ENCODE measurements around the gene TP53. TPM values are rescaled to one million over a fixed set of nuclear protein-coding genes. Genes with fewer than 3 reads are reported as not detected.
"Not testable (repeated sequence)": the region's sequence is repeated elsewhere in the genome, so short reads cannot be mapped to it uniquely, and the experiment has no call there.

Gene TP53
- total RNA-seq, 4 donors from 2014 or later, result 27.9 to 49.7 (median 31.7) TPM

DNA sequence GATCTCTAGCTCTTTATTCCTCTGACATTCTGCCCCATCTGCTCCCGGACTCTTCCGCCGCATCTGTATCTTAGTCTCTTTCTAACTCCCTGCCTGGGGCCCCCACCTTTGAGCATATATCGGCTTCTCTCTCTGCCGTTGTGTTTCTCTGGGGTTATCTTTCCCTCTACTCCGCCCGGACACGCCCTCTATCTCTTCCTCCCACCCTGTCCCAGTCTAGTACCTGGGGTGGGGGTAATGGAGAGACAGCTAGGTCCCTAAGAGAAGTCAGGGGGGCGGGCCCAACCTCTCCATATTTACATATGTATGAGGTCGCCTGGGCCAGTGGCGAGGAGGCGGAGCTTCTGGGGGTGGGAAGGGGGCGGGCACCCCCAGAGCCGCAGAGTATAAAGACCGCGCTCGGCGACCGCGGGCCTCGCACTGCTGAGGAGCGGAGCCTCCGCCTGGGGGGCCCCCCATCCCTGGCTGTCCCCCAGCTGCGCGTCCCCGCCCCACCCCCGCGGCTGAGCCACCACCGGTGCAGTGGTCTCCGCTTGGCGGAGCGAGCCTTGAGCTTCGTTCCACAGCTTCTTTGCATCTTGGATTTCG, 36.7 kb downstream of the TP53 start, which contains the start of gene ATP1B2:
ATP1B2 (plus strand) TSS at position 418 of the 588 bp plus-strand sequence. CDS start 593 bp downstream, outside the sequence.
- TF ChIP-seq POLR2AphosphoS5 (IDR thresholded peaks at IDR 0.05) (no peak), EP300 (IDR thresholded peaks at IDR 0.05; ENCODE audit: low read depth) (no peak), POLR2A (IDR thresholded peaks at IDR 0.05) (no peak)
- TF ChIP-seq, protein P1, sequence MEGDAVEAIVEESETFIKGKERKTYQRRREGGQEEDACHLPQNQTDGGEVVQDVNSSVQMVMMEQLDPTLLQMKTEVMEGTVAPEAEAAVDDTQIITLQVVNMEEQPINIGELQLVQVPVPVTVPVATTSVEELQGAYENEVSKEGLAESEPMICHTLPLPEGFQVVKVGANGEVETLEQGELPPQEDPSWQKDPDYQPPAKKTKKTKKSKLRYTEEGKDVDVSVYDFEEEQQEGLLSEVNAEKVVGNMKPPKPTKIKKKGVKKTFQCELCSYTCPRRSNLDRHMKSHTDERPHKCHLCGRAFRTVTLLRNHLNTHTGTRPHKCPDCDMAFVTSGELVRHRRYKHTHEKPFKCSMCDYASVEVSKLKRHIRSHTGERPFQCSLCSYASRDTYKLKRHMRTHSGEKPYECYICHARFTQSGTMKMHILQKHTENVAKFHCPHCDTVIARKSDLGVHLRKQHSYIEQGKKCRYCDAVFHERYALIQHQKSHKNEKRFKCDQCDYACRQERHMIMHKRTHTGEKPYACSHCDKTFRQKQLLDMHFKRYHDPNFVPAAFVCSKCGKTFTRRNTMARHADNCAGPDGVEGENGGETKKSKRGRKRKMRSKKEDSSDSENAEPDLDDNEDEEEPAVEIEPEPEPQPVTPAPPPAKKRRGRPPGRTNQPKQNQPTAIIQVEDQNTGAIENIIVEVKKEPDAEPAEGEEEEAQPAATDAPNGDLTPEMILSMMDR (IDR thresholded peaks at IDR 0.05), result no peak
- peaks cover 51% of the 10 kb centered on the region for H3K27me3 ChIP-seq
- peak within 1 kb of the TSS; percentile 18 to 68 (median 38) for H3K4me3 ChIP-seq
- H3K9me3 ChIP-seq, result no peaks in the 10 kb centered on the region
- peak within 1 kb of the TSS; percentile 5 to 64 (median 48) for H3K27ac ChIP-seq
- peak; percentile 75 for DNase-seq
- no peaks in the 10 kb centered on the region for H3K36me3 ChIP-seq
- in situ Hi-C loops (cut with MboI; ENCODE audit: low pct_ligation_motif_present in 1 of 4, low pct_unique_long_range_greater_than_20kb in 1 of 4, low sequenced_read_pairs in 3 of 4), result no loop called here
- 0 to 1% methylated on average over 3 to 33 of the region's 34 CpGs for WGBS, 2 donors (ENCODE audit: low coverage in 1 of 2)
- intact Hi-C loops (cut with DNase I; ENCODE audit: low total_unique reads), result no loop called here
- H3K4me1 ChIP-seq, result peaks cover 4 to 23% (median 19%) of the 10 kb centered on the region in 4 donors

DNA sequence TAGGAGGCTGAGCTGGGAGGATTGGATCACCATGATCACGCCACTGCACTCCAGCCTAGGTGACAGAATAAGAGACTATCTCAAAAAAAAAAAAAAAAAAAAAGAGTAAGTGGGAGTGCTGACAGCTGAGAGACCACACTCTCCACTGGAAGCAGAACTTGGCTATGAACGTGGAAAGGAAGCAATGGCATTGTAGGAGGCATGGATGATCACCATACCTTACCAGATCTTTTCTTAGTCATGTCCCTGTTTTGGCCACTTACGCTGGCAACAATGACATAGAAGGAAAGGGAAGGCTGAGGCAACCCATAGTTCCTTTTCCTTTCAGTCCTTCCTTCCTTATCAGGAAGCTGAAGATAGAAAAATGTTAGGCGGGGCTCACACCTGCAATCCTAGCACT, 40.3 kb downstream of the TP53 start:
- DNase-seq, result no peak
- peaks cover 40% of the 10 kb centered on the region for H3K27me3 ChIP-seq
- no peaks in the 10 kb centered on the region for H3K36me3 ChIP-seq
- intact Hi-C loops (cut with DNase I; ENCODE audit: low total_unique reads), result no loop called here
- WGBS, 2 donors (ENCODE audit: low coverage in 1 of 2), result 72 to 87% methylated on average over 3 to 4 of the region's 4 CpGs
- H3K4me1 ChIP-seq, result peaks cover 4 to 21% (median 19%) of the 10 kb centered on the region in 4 donors
- no peak overlapping the region for H3K27ac ChIP-seq
- no peak for TF ChIP-seq POLR2AphosphoS5 (IDR thresholded peaks at IDR 0.05)
- TF ChIP-seq POLR2A (IDR thresholded peaks at IDR 0.05), result no peak
- no peak for TF ChIP-seq EP300 (IDR thresholded peaks at IDR 0.05; ENCODE audit: low read depth)
- TF ChIP-seq, protein P1 (IDR thresholded peaks at IDR 0.05), result no peak
- H3K4me3 ChIP-seq, result no peak overlapping the region
- in situ Hi-C loops (cut with MboI; ENCODE audit: low pct_ligation_motif_present in 1 of 4, low pct_unique_long_range_greater_than_20kb in 1 of 4, low sequenced_read_pairs in 3 of 4), result no loop called here
- H3K9me3 ChIP-seq, result no peaks in the 10 kb centered on the region

DNA sequence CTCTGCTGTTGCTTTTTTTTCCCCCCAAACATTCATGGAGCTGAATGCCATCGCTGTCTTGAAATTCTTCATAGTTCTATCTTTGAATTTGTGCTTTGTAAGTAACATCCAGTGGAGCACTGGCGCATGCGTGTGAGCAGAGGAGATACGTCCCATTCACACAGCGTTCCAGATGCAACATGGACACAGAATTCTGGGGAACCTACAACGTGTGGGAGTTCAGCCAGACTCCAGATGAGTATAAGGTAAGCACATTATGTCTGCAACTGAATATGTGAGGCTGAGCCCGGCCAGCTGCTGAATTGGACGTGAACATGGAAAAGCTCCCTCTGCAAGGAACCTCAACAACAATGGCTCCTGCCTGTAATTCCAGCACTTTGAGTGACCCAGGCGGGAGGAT, 40.8 kb downstream of the TP53 start:
- Histone ChIP-seq H3K9me3 (no peaks in the 10 kb centered on the region), H3K27ac (no peak overlapping the region), H3K4me1 (peaks cover 2 to 16% (median 15%) of the 10 kb centered on the region in 4 donors), H3K36me3 (no peaks in the 10 kb centered on the region), H3K27me3 (peaks cover 35% of the 10 kb centered on the region), H3K4me3 (no peak overlapping the region)
- intact Hi-C loops (cut with DNase I; ENCODE audit: low total_unique reads) (no loop called here), in situ Hi-C loops (cut with MboI; ENCODE audit: low pct_ligation_motif_present in 1 of 4, low pct_unique_long_range_greater_than_20kb in 1 of 4, low sequenced_read_pairs in 3 of 4) (no loop called here)
- TF ChIP-seq POLR2A (IDR thresholded peaks at IDR 0.05) (no peak), POLR2AphosphoS5 (IDR thresholded peaks at IDR 0.05) (no peak), EP300 (IDR thresholded peaks at IDR 0.05; ENCODE audit: low read depth) (no peak)
- TF ChIP-seq, protein P1 (IDR thresholded peaks at IDR 0.05), result no peak
- no peak for DNase-seq
- 87% methylated on average over 8 of the region's 9 CpGs; no CpG with 5 or more reads in 1 of the 2 donors for WGBS, 2 donors (ENCODE audit: low coverage in 1 of 2)

DNA sequence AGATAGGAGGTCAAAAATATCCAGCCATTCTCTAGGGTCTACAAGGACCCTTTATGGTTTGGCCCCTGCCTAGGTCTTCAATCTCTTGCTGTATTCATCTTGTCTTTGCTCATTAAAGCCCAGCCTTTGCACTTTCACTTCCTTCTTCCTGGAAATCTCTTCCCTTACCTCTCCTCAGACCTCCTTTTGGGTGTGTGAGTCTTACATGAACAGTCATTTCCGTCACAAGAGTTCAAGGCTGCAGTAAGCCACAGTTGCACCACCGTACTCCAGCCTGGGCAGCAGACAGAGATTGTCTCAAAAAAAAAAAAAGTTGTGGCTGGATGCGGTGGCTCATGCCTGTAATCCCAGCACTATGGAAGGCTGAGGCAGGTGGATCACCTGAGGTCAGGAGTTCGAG, 42.5 kb downstream of the TP53 start:
- intact Hi-C loops (cut with DNase I; ENCODE audit: low total_unique reads) (no loop called here), in situ Hi-C loops (cut with MboI; ENCODE audit: low pct_ligation_motif_present in 1 of 4, low pct_unique_long_range_greater_than_20kb in 1 of 4, low sequenced_read_pairs in 3 of 4) (no loop called here)
- H3K9me3 ChIP-seq, result no peaks in the 10 kb centered on the region
- DNase-seq, result no peak
- no peak for TF ChIP-seq POLR2AphosphoS5 (IDR thresholded peaks at IDR 0.05)
- TF ChIP-seq, protein P1 (IDR thresholded peaks at IDR 0.05), result no peak
- no peak for TF ChIP-seq EP300 (IDR thresholded peaks at IDR 0.05; ENCODE audit: low read depth)
- no peak for TF ChIP-seq POLR2A (IDR thresholded peaks at IDR 0.05)
- H3K36me3 ChIP-seq, result no peaks in the 10 kb centered on the region
- no peaks in the 10 kb centered on the region for H3K4me1 ChIP-seq
- H3K27ac ChIP-seq, result no peak overlapping the region
- no peak overlapping the region for H3K4me3 ChIP-seq
- peaks cover 18% of the 10 kb centered on the region for H3K27me3 ChIP-seq
- WGBS, 2 donors (ENCODE audit: low coverage in 1 of 2), result 72% methylated on average over 4 of the region's 4 CpGs; no CpG with 5 or more reads in 1 of the 2 donors

DNA sequence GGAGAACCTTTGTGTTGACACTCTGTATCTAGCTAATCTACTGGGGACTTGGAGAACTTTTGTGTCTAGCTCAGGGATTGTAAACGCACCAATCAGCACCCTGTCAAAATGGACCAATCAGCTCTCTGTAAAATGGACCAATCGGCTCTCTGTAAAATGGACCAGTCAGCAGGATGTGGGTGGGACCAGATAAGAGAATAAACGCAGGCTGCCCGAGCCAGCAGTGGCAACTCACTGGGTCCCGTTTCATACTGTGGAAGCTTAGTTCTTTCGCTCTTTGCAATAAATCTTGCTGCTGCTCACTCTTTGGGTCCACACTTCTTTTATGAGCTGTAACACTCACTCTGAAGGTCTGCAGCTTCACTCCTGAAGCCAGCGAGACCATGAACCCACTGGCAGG, 45.7 kb downstream of the TP53 start:
- H3K27ac ChIP-seq; H3K27me3 ChIP-seq; H3K4me1 ChIP-seq; intact Hi-C loops (cut with DNase I; ENCODE audit: low total_unique reads); H3K9me3 ChIP-seq; DNase-seq; in situ Hi-C loops (cut with MboI; ENCODE audit: low pct_ligation_motif_present in 1 of 4, low pct_unique_long_range_greater_than_20kb in 1 of 4, low sequenced_read_pairs in 3 of 4); H3K4me3 ChIP-seq; H3K36me3 ChIP-seq: not testable (repeated sequence)
- 57 to 80% methylated on average over 1 to 6 of the region's 7 CpGs for WGBS, 2 donors (ENCODE audit: low coverage in 1 of 2)

All from transverse colon (tissue), 4 donors.